DND-41 (cell line): ENCODE results near the gene FBXO11.

Experiments
- ATAC-seq: fragments of 200-7000 bp; cut with Tn5 transposase; 3 replicates; pipeline ENCODE4 v1.9.1; 2021; ENCODE audit warnings: low read depth; ENCODE audit not compliant: insufficient read depth
- DNase-seq: peaks from one replicate; pipeline ENCODE4 v3.0.0-alpha.2; 2020
- H2AFZ ChIP-seq: 2 replicates; pipeline ENCODE4 v1.6.0; 2012; ENCODE audit warnings: low read depth, low read length
- H3K27ac ChIP-seq: 2 replicates; pipeline ENCODE4 v1.5.1; 2012; ENCODE audit warnings: low read length, inconsistent platforms
- H3K27me3 ChIP-seq: fragments of 200-600 bp; sonication (generic); 2 replicates; pipeline ENCODE4 v1.6.0; 2012; ENCODE audit warnings: low read length, mild to moderate bottlenecking, inconsistent platforms; ENCODE audit not compliant: insufficient read depth, poor library complexity
- H3K36me3 ChIP-seq: 2 replicates; pipeline ENCODE4 v1.5.1; 2012; ENCODE audit warnings: low read length, inconsistent platforms; ENCODE audit not compliant: insufficient read depth
- H3K4me1 ChIP-seq: 2 replicates; pipeline ENCODE4 v1.5.1; 2012; ENCODE audit warnings: mild to moderate bottlenecking, low read length; ENCODE audit not compliant: insufficient read depth
- H3K4me2 ChIP-seq: 2 replicates; pipeline ENCODE4 v1.6.0; 2012; ENCODE audit warnings: mild to moderate bottlenecking, moderate library complexity, low read length, inconsistent platforms; ENCODE audit not compliant: insufficient read depth
- H3K4me3 ChIP-seq, 2 experiments: fragments of 200-600 bp in 1 of 2; shearing (Covaris generic) in 1 of 2; 2 replicates each; pipeline ENCODE4 v1.5.1; 2012 to 2016; ENCODE audit warnings: inconsistent platforms in 2 of 2, low read length in 2 of 2, mild to moderate bottlenecking in 2 of 2, low read depth in 1 of 2, moderate library complexity in 1 of 2
- H3K79me2 ChIP-seq: 2 replicates; pipeline ENCODE4 v1.6.0; 2012; ENCODE audit warnings: low read length, inconsistent platforms; ENCODE audit not compliant: insufficient read depth
- H3K9ac ChIP-seq: 2 replicates; pipeline ENCODE4 v1.6.0; 2012; ENCODE audit warnings: low read depth, mild to moderate bottlenecking, inconsistent platforms, low read length, moderate library complexity
- H3K9me3 ChIP-seq: 2 replicates; pipeline ENCODE4 v1.5.1; 2012; ENCODE audit warnings: low read length, moderate library complexity, mild to moderate bottlenecking, inconsistent platforms; ENCODE audit not compliant: insufficient read depth, severe bottlenecking
- H4K20me1 ChIP-seq: 2 replicates; pipeline ENCODE4 v1.6.0; 2012; ENCODE audit warnings: low read length; ENCODE audit not compliant: insufficient read depth
- EZH2 ChIP-seq: IDR thresholded peaks from 3 replicates; pipeline ENCODE4 v1.6.1; 2012; ENCODE audit warnings: borderline replicate concordance, low read depth, mild to moderate bottlenecking, moderate library complexity, low read length, inconsistent platforms; ENCODE audit not compliant: severe bottlenecking
- TF ChIP-seq, protein P1 (sequence below): IDR thresholded peaks from 2 replicates; pipeline ENCODE4 v1.5.1; 2012; ENCODE audit warnings: borderline replicate concordance, low read length, moderate library complexity, mild to moderate bottlenecking; ENCODE audit not compliant: poor library complexity, severe bottlenecking; ENCODE audit errors: extremely low read depth

FBXO11 gene

DNA sequence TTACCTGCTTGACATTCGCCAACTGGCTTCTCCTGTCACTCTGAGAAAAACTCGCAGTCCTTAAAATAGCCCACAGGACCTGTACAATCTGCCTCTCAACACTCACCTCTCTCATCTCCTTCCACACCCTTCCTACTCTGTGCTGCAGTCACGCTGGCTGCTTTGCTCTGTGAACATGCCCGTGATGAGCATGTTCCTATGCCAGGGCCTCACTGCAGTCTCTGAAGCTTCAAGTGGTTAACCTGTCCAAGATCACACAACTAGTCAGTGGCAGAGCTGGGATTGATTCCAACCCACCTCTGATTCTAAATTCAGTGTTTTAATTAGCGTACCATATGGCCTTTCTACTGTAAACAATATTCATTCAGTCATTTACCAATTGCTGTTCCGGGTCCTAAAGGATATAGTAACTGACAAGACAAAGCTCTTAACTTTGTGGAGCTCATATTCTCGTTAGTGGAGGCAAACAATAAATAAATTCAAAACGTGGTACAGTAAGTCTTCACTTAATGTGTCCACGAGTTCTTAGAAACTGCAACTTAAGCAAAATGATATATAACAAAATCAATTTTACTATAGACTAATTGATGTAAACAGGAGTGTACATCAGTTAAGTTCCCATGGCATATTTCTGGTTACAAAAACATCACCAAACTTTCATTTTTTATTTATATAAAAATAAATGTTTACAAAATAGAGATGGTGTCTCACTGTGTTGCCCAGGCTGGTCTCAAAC lies 38.9 kb upstream of the FBXO11 start:
- H3K27me3 ChIP-seq: peaks cover 3% of the 10 kb centered on the region
- H3K9ac ChIP-seq: no peak overlapping the region
- TF ChIP-seq, protein P1, sequence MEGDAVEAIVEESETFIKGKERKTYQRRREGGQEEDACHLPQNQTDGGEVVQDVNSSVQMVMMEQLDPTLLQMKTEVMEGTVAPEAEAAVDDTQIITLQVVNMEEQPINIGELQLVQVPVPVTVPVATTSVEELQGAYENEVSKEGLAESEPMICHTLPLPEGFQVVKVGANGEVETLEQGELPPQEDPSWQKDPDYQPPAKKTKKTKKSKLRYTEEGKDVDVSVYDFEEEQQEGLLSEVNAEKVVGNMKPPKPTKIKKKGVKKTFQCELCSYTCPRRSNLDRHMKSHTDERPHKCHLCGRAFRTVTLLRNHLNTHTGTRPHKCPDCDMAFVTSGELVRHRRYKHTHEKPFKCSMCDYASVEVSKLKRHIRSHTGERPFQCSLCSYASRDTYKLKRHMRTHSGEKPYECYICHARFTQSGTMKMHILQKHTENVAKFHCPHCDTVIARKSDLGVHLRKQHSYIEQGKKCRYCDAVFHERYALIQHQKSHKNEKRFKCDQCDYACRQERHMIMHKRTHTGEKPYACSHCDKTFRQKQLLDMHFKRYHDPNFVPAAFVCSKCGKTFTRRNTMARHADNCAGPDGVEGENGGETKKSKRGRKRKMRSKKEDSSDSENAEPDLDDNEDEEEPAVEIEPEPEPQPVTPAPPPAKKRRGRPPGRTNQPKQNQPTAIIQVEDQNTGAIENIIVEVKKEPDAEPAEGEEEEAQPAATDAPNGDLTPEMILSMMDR: no peak
- no peak for TF ChIP-seq EZH2
- no peaks in the 10 kb centered on the region for H3K36me3 ChIP-seq
- no peak overlapping the region for H3K4me3 ChIP-seq
- no peaks in the 10 kb centered on the region for H3K79me2 ChIP-seq
- no peaks in the 10 kb centered on the region for H4K20me1 ChIP-seq
- DNase-seq (no peak), ATAC-seq (no peak)
- no peaks in the 10 kb centered on the region for H3K9me3 ChIP-seq
- H3K4me1 ChIP-seq: no peaks in the 10 kb centered on the region
- H2AFZ ChIP-seq: no peak overlapping the region
- H3K4me2 ChIP-seq: no peak overlapping the region
- H3K27ac ChIP-seq: no peak overlapping the region

DNA sequence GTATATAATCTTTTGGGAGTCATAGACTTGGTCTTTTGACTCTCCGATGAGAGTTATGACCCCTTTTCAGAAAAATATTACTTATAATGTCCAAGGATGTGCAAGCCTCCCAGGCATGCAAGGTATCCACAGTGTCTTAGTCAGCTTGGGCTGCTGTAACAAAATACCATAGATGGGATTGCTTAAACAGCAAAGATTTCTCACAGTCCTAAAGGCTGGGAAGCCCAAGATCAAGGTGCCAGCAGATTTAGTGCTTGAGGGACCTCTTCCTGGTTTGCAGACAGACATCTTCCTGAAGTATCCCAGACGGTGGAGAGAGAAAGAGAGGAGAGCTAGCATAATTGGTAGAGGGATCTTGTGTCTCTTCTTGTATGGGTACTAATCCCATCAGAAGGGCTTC lies 35.6 kb upstream of the FBXO11 start:
- Histone ChIP-seq H3K79me2 (no peaks in the 10 kb centered on the region), H3K4me1 (no peaks in the 10 kb centered on the region), H2AFZ (no peak overlapping the region), H3K27ac (no peak overlapping the region), H3K27me3 (peaks cover 2% of the 10 kb centered on the region), H3K36me3 (no peaks in the 10 kb centered on the region), H4K20me1 (no peaks in the 10 kb centered on the region), H3K9me3 (no peaks in the 10 kb centered on the region), H3K4me2 (no peak overlapping the region), H3K4me3 (no peak overlapping the region), H3K9ac (no peak overlapping the region)
- DNase-seq (no peak), ATAC-seq (no peak)
- TF ChIP-seq EZH2: no peak
- TF ChIP-seq, protein P1: no peak

DNA sequence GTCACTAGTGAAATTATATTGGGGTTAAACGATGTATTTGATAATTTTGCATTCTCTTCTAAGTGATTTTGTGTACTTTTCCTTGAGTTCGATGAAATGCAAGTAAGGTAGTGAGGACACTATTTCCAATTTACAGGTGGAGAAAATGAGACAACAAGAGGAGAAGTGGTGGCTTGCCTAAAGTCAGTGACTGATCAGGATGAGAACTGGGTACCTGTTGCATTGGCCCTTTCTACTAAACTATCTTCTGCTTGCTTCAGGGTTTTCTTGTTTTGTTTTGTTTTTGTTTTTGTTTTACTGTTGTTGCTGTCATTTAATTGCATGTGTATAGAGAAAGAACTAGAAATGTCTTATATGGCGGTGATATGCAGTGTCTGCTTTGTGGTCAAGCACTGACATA lies 31.4 kb upstream of the FBXO11 start:
- no peaks in the 10 kb centered on the region for H3K36me3 ChIP-seq
- no peak overlapping the region for H3K9ac ChIP-seq
- TF ChIP-seq, protein P1: no peak
- TF ChIP-seq EZH2: no peak
- no peak overlapping the region for H3K4me2 ChIP-seq
- H3K27me3 ChIP-seq: peaks cover 2% of the 10 kb centered on the region
- DNase-seq (no peak), ATAC-seq (no peak)
- H3K4me3 ChIP-seq: no peak overlapping the region
- H3K27ac ChIP-seq: no peak overlapping the region
- no peaks in the 10 kb centered on the region for H3K4me1 ChIP-seq
- no peaks in the 10 kb centered on the region for H3K9me3 ChIP-seq
- H3K79me2 ChIP-seq: no peaks in the 10 kb centered on the region
- no peaks in the 10 kb centered on the region for H4K20me1 ChIP-seq
- H2AFZ ChIP-seq: no peak overlapping the region
